ENCODE data around the gene ARHGDIG. TPM values are rescaled to one million over a fixed set of nuclear protein-coding genes. Genes with fewer than 3 reads are reported as not detected.

ARHGDIG gene
- total and polyA plus RNA-seq, 11 donors: 0.26 to 19.2 (median 8.2) TPM

DNA sequence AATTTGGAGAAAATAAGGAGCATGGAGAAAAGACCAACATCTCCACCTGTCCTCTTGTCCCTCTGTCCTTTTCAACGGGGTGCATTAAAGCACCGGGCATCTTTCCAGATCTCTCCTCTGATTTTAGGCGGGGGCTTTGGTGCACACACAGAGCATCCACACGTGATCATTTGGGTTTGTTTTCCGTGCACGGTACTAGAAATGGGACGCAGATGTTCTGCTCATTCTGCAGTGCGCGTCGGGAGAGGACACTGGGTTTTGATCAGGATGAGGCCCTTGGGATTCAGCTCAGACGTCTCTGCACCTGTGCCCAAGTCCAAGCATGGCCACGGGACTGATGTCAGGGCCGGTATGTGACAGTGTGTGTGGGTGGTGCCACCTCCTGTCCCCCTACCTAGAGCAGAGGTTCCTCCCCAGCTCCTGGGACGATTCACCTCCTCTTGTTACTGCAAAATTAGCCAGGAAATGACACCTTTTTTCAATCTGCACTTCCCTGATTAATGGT lies 34.5 kb downstream of the ARHGDIG start:
- no peaks in the 10 kb centered on the region for H3K4me1 ChIP-seq
- peaks cover 0 to 47% (median 37%) of the 10 kb centered on the region in 9 donors for H3K36me3 ChIP-seq
- no peaks in the 10 kb centered on the region for H3K9me3 ChIP-seq
- 73 to 81% (median 79%) methylated on average over 14 of the region's 14 CpGs for whole genome bisulfite sequencing, 4 donors
- no peaks in the 10 kb centered on the region for H3K27me3 ChIP-seq
- DNase-seq: no peak
- TF ChIP-seq, protein P1, sequence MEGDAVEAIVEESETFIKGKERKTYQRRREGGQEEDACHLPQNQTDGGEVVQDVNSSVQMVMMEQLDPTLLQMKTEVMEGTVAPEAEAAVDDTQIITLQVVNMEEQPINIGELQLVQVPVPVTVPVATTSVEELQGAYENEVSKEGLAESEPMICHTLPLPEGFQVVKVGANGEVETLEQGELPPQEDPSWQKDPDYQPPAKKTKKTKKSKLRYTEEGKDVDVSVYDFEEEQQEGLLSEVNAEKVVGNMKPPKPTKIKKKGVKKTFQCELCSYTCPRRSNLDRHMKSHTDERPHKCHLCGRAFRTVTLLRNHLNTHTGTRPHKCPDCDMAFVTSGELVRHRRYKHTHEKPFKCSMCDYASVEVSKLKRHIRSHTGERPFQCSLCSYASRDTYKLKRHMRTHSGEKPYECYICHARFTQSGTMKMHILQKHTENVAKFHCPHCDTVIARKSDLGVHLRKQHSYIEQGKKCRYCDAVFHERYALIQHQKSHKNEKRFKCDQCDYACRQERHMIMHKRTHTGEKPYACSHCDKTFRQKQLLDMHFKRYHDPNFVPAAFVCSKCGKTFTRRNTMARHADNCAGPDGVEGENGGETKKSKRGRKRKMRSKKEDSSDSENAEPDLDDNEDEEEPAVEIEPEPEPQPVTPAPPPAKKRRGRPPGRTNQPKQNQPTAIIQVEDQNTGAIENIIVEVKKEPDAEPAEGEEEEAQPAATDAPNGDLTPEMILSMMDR (IDR thresholded peaks at IDR 0.05): no peak
- TF ChIP-seq POLR2A (IDR thresholded peaks at IDR 0.05): no peak
- intact Hi-C loops (cut with DNase I): no loop called here
- no peak overlapping the region for H3K27ac ChIP-seq
- ATAC-seq: no peak
- no peak overlapping the region for H3K4me3 ChIP-seq

DNA sequence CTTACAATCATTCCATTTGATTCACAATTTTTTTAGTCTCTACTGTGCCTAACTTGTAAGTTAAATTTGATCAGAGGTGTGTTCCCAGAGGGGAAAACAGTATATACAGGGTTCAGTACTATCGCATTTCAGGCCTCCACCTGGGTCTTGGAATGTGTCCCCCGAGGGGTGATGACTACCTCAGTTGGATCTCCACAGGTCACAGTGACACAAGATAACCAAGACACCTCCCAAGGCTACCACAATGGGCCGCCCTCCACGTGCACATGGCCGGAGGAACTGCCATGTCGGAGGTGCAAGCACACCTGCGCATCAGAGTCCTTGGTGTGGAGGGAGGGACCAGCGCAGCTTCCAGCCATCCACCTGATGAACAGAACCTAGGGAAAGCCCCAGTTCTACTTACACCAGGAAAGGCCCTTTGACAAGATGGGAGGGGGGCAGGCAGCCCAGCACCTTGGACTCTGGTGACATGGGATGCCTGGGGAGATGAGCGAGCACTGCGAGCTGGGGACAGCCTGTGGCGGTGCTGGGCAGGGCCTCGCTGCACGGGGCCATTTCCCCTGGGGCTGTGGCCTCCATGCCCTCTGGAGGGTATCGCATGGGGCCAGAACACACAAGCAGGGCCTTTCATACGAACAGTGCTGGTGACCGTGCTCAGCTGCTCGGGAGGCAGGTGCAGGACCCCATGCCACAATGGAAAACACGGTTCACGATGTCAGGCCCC lies 36.5 kb downstream of the ARHGDIG start:
- no peaks in the 10 kb centered on the region for H3K27me3 ChIP-seq
- WGBS, 4 donors: 88 to 94% (median 90%) methylated on average over 13 to 19 of the region's 19 CpGs
- H3K9me3 ChIP-seq: no peaks in the 10 kb centered on the region
- H3K27ac ChIP-seq: no peak overlapping the region
- no peak overlapping the region for H3K4me3 ChIP-seq
- no peaks in the 10 kb centered on the region for H3K4me1 ChIP-seq
- DNase-seq (peak in 1 of 5 donors; percentile 37), ATAC-seq (no peak)
- TF ChIP-seq, protein P1 (IDR thresholded peaks at IDR 0.05): no peak
- intact Hi-C loops (cut with DNase I): no loop called here
- H3K36me3 ChIP-seq: peaks cover 0 to 42% (median 33%) of the 10 kb centered on the region in 9 donors

DNA sequence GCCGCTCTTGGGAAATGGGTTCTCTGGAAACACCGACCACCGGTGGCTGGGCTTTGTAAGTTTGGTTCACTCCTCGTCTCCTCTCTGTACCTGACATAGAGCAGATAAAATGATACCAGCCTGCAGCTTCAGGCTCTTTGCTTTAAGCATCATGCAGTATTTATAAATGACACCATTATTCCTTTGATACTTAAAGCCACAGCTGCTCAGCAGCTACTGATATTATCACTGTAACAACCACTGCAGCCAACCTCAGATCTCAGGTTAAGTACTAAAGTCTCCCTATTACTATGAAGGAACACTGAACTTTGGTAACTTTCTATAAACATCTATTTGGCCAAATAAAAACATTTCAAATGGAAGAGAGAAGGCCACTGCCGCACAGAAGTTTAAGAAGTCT lies 37.2 kb downstream of the ARHGDIG start:
- H3K27me3 ChIP-seq: no peaks in the 10 kb centered on the region
- DNase-seq (no peak), ATAC-seq (no peak)
- no peak overlapping the region for H3K27ac ChIP-seq
- TF ChIP-seq, protein P1 (IDR thresholded peaks at IDR 0.05): no peak
- TF ChIP-seq POLR2A (IDR thresholded peaks at IDR 0.05): no peak
- H3K36me3 ChIP-seq: peaks cover 0 to 35% (median 28%) of the 10 kb centered on the region in 9 donors
- no peaks in the 10 kb centered on the region for H3K4me1 ChIP-seq
- no peaks in the 10 kb centered on the region for H3K9me3 ChIP-seq
- 90 to 96% (median 96%) methylated on average over 5 of the region's 5 CpGs for whole genome bisulfite sequencing, 4 donors
- H3K4me3 ChIP-seq: no peak overlapping the region
- intact Hi-C loops (cut with DNase I): no loop called here

DNA sequence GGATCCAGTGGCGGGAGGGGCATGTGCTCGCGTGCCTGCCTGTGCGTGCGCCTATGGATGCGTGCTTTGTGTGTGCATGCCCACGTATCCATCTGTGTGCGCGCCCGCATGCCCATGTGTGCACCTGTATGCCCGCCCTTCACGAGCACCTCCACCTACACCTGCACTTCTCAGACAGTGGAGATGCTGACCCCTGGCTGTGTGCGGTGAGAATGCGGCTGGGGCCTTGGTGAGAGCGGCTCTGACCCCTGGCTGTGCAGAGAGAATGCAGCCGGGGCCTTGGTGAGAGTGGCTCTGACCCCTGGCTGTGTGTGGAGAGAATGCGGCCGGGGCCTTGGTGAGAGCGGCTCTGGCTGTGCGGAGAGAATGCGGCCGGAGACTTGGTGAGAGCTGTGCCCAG lies 38.2 kb downstream of the ARHGDIG start:
- H3K27ac ChIP-seq: no peak overlapping the region
- ATAC-seq (peak in 1 of 4 donors; percentile 23), DNase-seq (no peak)
- TF ChIP-seq POLR2A (IDR thresholded peaks at IDR 0.05): no peak
- TF ChIP-seq, protein P1 (IDR thresholded peaks at IDR 0.05): no peak
- no peak overlapping the region for H3K4me3 ChIP-seq
- no peaks in the 10 kb centered on the region for H3K9me3 ChIP-seq
- intact Hi-C loops (cut with DNase I): no loop called here
- H3K27me3 ChIP-seq: no peaks in the 10 kb centered on the region
- H3K4me1 ChIP-seq: no peaks in the 10 kb centered on the region
- 84 to 94% (median 90%) methylated on average over 22 of the region's 22 CpGs; no CpG with 5 or more reads in 1 of the 4 donors for WGBS, 4 donors
- H3K36me3 ChIP-seq: peaks cover 0 to 24% (median 18%) of the 10 kb centered on the region in 9 donors
